IPS-11a (cell line): ENCODE measurements around the gene TGM1.

Experiments
- H3K4me3 ChIP-seq: one replicate; pipeline ENCODE4 v1.5.1; 2013; ENCODE audit warnings: low read depth, low read length, control low read depth

TGM1 gene

DNA sequence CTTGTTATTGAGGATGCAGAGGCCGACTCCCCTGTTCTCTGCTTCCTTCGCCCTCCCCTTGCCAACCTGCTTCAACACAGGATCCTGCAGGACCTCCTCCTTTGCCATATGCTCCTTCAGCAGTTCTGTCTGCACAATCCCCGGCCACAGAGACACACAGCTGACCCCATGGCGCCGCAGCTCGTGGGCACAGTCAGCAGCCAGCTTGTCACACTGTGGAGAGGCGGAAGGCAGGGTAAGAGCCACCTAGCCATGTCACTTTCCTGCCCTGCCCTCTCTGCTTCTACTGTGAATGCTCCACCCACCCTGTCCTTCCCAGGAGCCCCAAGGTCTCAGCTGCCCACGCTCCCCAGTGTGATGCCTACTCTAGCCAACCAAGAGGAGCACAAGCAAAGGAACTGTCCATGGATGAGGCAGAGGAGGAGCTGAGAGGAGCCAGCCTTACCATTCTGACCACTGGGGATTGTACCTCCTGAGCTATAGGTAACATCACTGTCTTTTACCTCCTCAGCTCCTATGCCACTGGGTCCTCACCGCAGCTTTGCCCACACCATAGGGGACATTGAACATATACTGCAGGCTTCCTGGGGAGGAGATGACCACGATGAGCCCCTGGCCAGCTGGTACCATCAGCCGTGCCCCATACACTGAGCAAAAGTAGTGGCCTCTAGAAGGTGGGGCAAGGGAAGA lies 29.3 kb upstream of the TGM1 start:
- no peak overlapping the region for H3K4me3 ChIP-seq

DNA sequence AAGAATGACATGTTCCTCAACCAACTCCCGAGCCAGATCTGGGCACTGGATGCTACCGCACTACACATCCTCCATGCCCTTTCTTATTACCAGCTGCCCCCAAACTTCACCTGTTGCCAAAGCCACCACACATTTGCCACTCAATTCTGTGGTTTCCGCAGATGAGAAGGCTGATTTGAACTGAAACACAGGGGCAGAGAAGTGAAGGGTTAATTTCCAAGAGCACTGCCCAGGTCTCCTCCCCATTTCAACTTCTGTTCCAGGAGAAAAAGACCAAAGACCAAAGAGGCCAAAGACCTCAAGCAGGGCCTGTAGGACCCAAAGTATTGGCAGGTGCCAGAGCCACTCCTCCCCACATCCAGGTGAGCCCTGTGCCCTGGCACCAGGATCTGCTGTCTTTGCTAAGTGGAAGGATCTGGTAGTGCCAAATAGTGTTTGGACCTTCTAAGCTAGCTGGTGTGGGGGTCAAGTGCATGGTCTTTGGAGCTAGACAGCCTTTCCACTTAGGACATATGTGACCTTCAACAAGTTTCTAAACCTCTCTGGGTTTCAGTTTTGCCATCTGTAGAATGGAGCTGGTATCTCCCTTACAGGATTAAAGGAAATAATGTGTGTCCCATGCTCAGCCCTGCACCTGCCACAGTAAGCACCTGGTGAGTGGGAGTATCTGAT lies 28.6 kb upstream of the TGM1 start:
- H3K4me3 ChIP-seq, result no peak overlapping the region

DNA sequence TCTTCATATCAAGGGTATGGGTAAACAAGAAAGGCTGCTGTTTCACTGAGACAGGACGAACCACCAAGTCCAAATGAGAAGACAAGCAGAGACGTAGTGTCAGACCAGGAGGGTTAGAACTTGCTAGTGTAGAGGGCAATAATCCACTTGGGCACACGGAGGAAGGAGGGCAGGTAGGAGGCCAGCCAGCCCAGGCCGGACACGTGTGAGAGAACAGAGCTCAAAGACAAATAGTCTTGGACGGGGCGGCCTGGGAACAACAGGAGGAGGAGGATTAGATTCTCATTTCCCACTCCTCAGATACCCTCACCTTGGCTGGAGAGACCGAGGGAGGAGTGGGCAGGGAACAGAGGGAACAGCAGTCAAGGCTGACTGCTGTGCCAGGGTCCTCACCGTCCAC lies 27.8 kb upstream of the TGM1 start:
- H3K4me3 ChIP-seq, result no peak overlapping the region

DNA sequence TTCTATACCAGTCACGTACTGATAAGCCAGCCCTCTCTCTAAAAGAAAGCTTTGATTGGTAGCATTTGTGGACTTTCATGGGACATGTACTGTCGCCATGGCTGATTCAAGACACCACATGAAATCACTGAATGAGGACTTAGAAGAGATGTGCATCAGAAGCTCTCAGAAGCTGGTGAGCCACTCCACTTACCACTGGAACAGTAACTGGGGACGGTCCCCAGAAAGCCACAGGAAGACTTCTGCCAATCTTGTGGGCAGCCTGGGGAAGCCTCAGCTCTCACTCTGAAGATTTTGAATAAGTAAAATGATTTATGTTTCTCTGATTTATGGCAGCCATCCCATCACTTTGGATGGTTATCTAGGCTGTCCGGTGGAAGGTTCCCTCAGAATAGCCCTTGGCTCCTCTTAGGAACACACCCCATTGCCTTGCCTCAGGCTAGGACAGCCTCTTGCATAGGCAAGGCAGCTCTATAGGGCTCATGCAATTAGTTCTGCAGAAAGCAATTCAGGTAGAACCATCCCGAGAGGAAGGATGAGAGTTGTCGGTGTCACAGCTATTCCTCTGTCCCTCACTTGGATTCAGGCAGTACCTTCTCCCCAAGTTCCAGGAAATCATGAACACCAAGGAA lies 26.8 kb upstream of the TGM1 start:
- H3K4me3 ChIP-seq, result no peak overlapping the region

DNA sequence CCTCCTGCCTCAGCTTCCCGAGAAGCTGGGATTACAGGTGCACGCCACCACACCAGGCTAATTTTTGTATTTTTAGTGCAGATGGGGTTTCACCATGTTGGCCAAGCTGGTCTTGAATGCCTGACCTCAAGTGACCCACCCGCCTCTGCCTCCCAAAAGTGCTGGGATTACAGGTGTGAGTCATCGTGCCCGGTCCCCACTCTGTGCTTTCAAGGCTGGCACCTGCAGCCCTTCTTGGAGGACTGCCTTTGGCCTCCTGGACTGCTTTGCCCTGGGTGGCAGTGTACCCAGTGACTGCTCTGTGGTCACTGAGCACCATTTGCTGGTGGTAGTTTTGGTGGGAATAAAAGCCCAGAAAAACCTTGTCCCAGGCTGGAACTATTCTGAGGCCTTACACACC lies 24.0 kb upstream of the TGM1 start:
- no peak overlapping the region for H3K4me3 ChIP-seq

DNA sequence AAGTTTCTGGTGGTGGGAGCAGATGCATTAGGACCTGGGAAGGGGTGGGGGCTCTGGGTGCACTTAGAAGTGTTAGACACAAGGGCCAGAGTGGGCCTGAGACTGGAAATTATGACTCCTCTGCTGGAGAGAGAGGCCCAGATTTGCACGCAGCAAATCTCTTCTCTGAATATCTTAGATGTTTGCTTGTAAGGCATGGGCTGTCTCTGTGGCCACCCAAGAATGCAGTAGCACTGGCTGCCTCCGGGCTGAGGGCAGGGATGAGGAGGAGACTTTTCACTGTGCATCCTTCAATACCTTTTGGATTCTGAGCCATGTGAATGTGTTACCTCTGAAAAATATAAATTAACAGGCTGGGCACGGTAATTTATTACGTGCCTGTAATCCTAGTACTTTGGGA lies 22.4 kb upstream of the TGM1 start:
- no peak overlapping the region for H3K4me3 ChIP-seq

DNA sequence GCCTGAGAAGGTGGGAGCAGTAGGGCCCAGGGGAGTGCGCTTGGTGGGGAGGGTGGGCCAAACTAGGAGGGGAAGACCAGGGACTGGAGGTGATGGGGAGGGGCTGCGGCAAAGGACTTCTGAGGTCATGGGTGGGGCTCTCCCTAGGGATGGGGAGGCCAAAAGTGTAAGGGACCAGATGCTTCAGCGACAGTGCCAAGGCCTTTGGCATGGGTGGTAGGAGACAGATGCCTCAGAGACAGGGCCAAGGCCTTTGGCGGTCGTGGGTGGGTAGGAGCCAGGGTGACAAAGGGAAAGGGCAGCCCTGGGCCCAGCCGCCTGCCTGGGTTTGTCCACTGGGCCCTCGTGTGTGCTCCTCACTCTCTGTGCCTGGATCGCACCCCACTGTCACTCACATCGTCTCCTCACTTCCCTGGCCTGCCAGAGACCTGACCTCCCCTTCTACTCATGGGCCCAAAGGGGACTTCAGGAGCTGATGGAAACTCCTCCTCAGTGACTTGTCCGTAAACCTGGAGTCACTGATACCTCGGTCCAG lies 21.6 kb upstream of the TGM1 start:
- H3K4me3 ChIP-seq, result no peak overlapping the region

DNA sequence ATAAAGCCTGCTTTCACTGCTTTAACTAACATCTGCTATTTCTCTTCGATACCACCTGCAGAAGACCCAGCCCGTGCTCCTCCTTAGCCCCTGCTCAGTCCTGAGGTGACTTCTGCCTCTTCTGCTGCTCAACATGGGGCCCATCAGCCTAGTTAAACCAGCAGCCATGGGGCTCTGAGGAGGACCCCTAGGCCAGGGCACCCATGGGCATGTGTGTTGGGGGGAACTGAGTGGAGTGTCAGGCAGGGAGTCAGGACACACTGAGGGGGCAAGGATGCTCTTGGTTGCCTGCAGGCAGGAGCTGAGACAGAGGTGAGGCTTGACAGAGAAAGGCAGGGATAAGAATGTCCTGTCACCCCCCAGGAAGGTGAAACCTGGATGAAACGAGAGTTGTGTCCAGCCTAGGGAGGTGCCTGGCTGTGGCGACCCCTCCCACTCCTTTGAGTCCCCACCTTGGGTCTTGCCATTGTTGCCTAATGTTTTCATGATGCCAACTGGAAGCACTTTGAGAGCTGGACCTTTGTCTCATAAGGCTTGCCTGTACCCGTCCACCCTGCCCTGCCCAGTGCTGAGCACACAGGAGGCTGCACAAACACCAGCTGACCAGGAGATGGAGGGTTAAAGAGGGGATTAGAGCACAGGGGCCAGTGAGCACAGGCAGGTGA lies 21.0 kb upstream of the TGM1 start:
- H3K4me3 ChIP-seq, result no peak overlapping the region

DNA sequence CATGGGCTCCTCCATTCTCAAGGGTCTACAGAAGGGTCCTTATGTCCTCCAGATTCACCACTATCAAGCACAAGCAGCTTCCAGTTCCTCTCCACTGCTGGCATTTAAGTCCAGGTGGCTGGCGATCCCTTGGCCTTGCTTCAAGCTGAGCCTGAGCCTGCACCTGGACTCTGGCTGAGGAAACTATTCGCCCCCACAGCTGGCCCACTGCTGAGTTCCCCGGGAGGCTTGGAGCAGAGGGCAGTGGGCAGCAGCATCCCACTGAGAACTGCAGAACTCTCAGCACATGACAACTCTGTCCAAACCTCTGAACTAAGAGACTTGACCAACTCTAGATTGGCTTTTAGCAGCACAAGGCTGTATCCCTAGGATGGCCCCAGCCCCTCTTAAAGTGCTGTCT lies 19.8 kb upstream of the TGM1 start:
- no peak overlapping the region for H3K4me3 ChIP-seq

DNA sequence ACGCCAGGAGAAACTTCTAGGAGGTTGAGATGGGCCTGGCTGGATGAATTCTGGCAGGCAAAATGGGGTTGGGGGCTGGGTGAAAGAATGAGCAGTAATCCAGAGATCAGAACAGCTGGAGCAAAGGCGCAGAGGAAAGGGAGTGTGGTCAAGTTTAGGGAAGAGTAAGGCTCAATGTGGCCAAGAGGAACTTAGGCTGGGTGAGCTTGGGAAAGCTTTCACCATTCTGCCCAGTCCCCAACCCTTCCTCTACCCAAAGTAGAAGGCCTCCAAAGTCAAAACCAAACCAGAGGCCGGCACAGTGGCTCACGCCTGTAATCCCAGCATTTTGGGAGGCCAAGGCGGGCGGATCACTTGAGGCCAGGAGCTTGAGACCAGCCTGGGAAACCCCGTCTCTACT lies 18.7 kb upstream of the TGM1 start:
- no peak overlapping the region for H3K4me3 ChIP-seq

DNA sequence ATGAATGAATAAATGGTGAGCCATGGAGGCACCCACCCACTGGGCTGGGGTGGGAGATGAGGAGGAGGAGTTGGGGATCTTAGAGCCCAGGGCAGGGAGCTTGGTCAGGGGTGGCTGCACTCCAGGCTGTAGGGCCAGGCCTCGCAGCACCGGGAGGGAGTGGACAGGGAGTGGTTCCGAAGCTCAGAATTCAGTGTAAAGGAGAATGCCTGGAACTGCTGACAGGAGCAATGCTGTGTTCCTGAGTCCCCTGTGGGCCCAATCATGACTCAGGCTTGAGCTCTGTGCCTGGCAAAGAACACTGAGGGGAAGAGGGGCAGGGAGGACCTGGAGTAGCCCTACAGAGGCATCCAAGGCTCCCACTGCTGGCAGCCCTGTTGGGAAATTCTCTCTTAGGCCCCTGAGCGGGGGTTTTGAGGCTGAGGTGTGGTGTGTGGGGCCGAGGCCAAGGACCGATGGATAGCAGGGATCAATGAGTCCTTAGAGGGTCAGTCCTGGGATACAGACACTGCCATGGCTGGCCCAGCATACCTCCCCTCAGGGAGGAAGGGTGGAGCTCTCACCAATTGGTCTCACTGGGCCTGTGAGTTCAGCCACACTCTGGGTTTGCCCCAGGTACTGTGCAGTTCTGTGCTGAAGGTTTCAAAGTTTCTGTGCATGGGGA lies 18.0 kb upstream of the TGM1 start:
- H3K4me3 ChIP-seq, result no peak overlapping the region

DNA sequence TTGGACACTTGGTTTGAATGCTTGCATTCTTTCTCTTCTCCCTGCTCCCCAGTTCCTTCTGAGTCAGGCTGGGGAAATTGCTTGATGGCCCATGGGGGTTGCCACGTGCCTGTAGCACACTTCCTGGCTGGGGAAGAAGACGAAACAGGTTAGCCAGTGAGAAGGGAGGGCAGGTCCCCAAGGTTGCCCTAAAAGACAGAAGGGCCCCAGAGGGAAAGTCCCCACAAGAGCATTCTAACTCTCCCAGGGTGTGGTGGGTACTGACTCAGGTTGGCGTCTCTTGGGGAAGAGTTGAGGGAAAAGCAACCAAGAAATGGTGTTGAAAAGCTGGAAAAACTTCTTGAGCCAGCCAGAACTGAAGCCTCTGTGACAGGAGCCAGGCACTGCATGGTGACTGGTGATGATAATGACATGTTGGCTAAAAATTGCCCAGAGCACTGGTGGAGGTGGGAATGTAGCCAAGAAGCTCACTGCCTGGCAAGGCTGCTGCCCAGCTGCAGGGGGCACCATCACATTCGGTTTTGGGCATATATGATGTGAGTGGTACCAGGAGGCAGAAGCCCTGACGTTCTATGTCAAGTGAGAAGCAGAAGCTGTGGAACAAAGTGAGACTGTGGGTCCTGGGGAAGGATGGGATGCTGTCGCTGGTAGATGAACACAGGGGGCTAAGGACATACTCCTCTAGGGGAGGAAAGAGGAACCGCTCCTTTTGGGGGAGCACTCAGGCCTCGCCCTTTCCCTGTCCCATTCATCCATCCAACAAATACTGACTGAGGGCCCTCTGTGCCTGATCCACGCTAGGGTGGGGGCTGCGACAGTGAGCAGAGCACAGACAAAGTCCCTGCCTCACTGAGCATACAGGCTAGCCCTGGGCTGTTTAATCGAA lies 16.6 kb upstream of the TGM1 start:
- no peak overlapping the region for H3K4me3 ChIP-seq

DNA sequence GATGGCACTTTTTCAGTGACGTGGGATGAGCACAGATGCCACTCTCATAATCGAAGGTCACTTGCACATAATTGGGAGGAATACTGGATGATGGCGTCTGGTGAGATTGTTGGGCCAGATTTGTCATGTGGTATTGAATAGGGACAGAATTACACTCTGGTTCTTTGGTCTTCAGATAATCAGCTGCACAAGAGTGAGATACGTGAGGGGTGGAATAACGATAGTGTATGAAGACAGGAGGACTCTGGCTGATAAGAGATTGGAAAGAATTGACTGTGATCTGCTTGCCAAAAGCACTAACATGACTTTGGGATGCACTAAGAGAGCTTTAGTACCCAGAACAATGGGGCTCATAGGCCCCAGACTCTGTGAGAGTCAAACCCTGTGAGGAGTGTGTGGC lies 15.4 kb upstream of the TGM1 start:
- H3K4me3 ChIP-seq, result no peak overlapping the region

DNA sequence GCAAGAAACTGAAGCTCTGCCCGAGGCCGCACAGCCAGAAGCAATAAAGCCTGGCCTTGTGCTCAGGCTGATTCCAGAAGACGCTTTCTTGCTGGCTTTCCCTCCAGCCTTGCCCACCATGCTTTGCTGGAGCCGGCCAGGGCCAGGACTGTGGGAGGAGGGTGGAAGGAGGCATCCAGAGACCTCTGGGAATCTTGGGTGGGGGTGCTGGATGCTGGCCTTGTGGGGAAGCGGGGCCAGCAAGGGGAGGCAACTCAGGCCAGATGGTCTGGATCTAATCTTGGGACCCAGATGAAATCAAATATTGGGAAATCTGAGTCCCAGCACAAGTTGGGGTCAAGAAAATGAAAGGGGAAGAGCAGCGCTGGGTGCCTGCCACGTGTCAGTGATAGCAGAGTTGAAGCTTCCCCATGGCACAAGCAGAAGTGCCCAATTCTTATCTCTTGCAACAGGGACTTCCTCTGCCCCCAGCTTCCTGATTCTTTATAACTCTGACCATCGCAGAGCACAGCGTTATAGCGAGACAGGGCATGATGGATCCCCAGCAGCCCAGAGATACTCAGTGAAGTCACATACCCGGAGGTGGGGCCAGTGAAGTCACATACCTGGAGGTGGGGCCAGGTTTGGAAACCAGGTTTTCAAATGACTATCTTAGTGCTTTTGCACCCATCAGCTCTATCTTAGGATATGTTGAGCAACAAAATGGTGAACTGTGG lies 14.8 kb upstream of the TGM1 start:
- H3K4me3 ChIP-seq, result no peak overlapping the region

DNA sequence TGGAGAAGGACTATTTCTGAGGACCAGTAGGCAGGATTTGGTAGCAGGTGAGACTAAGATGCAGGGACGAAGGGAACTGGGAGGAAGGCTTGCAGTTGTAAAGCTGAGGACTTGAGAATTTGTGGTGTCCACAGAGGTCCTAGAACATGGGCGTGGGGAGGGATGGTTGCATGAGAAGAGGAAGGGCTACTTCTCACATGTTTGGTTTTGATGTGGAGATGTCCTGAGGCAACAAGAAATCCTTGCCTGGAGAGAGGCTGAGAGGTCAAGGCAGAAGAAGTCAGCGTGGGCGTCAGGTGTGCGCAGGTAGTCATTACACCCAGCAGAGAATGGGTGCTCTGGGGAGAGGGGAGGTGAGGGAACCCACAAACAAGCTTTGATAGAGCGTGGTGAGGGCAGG lies 14.1 kb upstream of the TGM1 start:
- no peak overlapping the region for H3K4me3 ChIP-seq

DNA sequence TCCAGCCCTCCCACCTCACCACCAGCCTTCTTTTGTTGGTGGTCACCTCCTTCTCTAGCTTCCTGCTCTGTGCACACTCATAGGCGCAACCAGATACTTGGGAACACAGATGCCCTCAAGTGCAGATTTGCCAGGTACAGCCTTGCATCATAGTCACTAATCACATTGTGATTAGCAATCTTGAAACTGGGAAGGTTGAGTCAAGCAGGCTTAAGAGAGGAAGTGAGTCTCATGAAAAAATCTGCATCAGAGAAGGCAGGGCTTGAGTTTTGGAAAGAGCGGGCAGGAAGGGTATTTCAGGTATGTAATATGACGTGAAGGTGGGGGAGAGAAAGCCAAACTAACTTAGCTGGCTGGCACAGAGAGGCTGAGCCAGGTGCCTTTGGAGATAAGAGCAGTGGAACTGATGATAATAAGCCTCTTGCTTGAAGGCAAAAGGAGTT lies 11.1 kb upstream of the TGM1 start:
- no peak overlapping the region for H3K4me3 ChIP-seq

DNA sequence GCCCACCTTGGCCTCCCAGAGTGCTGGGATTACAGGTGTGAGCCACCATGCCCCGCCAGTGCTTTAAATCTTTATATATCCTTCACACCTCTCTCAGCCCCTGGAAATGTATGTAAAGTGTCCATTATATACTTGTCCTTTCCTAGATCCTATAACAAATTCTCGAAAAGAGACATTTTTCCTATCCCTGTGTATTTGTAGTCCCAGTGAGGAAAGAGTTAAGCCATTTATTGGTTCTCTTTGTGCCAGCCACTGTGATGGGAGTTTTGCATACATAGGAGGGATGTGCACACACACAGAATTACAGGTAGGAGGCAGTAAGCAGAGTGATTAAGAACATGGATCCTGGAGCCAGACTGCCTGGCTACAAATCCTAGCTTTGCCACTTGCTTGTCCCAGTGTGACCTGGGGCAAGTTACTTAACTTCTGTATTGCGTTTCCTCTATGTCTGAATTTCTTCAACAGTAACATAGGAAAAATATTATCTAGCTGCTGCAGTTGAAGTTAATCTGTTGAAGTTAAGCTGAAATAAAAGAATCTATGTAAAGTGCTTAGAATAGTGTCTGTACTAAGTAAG lies 10.5 kb upstream of the TGM1 start:
- H3K4me3 ChIP-seq, result no peak overlapping the region

DNA sequence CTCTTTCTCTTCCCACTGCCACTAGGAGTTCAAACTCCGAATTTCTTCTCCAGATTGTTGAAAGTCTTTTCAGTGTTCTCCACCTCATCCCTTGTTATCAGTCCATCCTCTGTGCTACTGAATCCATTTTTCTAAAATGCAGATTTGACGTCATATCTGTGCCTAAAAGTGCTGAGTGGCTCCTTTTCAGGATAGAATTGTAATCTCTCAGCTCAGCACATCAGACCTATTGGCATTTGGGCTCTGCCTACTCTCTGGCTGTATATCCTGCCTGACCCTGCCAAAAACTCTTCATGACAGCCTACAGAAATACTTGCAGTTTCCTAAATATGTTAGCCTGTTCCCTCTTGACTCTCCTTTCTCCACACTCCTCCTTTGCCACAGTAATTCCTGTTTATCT lies 9.5 kb upstream of the TGM1 start:
- H3K4me3 ChIP-seq, result no peak overlapping the region

DNA sequence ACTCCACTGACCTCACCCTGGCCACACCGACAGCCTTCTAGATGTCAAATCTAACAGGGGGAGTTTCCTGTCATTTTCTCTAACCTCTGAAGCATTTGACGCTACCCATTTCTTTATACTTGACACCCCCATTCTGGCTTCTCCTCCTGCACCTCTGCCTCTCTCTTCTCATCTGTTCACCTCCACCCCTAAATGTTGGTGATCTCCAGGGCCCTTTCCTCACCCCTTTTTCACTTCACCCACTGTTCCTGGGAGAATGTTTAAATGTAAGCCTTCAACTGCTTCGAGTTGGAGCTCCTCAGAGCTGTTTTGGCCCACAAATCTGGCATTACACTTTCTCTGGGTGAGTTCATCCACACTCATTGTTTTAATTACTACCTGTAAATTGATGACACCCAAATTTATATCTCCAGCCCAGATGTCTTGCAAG lies 8.9 kb upstream of the TGM1 start:
- H3K4me3 ChIP-seq, result peak overlapping the region; percentile 84
